ENCODE measurements around the gene NDUFV3. TPM values are rescaled to one million over a fixed set of nuclear protein-coding genes. Genes with fewer than 3 reads are reported as not detected.

Gene NDUFV3
- polyA plus RNA-seq, 1 donor (not counting 4 experiments of a cell fraction or from before 2014, with no cell fraction given) = 28.9 TPM

DNA sequence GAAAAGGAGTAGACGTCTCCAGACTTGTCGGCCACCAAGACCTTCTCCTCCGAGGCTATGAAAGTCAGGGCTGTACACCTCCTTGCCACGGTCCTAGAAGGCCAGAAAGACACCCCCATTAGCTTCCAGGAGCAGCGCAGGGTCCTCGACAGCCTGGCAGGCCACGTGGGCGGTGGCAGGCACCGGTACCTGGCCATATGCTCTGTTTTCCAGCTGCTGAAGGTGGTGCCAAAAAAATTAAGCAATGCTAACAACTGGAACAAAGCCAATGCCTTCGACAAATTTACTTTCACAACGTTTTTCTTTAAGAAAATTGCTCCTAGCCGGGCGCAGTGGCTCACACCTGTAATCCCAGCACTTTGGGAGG lies 29.6 kb upstream of the NDUFV3 start:
- no peak overlapping the region for H3K27ac ChIP-seq (ENCODE audit: control insufficient read depth, insufficient read depth, low read length)

DNA sequence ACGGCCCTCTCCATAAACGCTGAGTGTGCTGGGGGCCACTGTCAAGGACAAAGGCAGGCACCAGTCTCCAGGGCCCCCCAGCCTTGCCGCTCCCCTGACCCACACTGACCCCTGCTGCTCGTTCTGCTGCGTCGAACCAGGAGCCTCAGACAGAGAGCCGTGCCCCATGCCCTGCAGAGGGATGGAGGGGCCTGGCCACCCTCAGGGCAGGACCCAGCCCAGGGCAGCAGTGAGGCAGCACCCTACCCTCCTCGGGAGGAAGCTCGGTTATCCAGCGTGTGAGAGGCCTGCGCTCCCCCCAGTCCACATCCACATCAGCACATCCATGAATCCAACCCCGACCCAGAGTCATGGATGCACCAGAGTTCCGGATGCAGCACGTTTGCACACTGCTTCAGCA lies 28.8 kb upstream of the NDUFV3 start:
- no peak overlapping the region for H3K27ac ChIP-seq (ENCODE audit: control insufficient read depth, insufficient read depth, low read length)
- FAIRE-seq = no peak
- dilution Hi-C loops (cut with MboI; ENCODE audit: extremely low pct_ligation_motif_present, low sequenced_read_pairs) = no loop called here
- no peaks in the 10 kb centered on the region for H3K27me3 ChIP-seq (ENCODE audit: control insufficient read depth, extremely low read depth, insufficient read depth, low read length)
- no peak overlapping the region for H2AFZ ChIP-seq (ENCODE audit: control insufficient read depth, low read length)
- no peak for DNase-seq (ENCODE audit: low read depth, low spot score)
- no peak for TF ChIP-seq EZH2 (IDR thresholded peaks at IDR 0.05; ENCODE audit: low read length)
- TF ChIP-seq, protein P1, sequence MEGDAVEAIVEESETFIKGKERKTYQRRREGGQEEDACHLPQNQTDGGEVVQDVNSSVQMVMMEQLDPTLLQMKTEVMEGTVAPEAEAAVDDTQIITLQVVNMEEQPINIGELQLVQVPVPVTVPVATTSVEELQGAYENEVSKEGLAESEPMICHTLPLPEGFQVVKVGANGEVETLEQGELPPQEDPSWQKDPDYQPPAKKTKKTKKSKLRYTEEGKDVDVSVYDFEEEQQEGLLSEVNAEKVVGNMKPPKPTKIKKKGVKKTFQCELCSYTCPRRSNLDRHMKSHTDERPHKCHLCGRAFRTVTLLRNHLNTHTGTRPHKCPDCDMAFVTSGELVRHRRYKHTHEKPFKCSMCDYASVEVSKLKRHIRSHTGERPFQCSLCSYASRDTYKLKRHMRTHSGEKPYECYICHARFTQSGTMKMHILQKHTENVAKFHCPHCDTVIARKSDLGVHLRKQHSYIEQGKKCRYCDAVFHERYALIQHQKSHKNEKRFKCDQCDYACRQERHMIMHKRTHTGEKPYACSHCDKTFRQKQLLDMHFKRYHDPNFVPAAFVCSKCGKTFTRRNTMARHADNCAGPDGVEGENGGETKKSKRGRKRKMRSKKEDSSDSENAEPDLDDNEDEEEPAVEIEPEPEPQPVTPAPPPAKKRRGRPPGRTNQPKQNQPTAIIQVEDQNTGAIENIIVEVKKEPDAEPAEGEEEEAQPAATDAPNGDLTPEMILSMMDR (optimal IDR thresholded peaks at IDR 0.05 in 1 of 3, IDR thresholded peaks at IDR 0.05 in 1 of 3, conservative IDR thresholded peaks at IDR 0.05 in 1 of 3; ENCODE audit: extremely low read depth in 1 of 3, insufficient read depth in 2 of 3, low read length in 3 of 3) = no peak
- no peaks in the 10 kb centered on the region for H3K4me1 ChIP-seq (ENCODE audit: control insufficient read depth, extremely low read depth, insufficient read depth, low read length)
- no peaks in the 10 kb centered on the region for H3K9me3 ChIP-seq (ENCODE audit: control insufficient read depth, low read depth, low read length)
- peaks cover 51 to 61% of the 10 kb centered on the region in 2 experiments for H3K36me3 ChIP-seq (ENCODE audit: control insufficient read depth in 2 of 2, extremely low read depth in 1 of 2, insufficient read depth in 2 of 2, low read length in 2 of 2)
- no peak overlapping the region for H3K4me3 ChIP-seq (ENCODE audit: control insufficient read depth in 2 of 3, extremely low read depth in 1 of 3, insufficient read depth in 2 of 3, low read depth in 1 of 3, low read length in 3 of 3)
- no peak overlapping the region for H3K4me2 ChIP-seq (ENCODE audit: control insufficient read depth, extremely low read depth, insufficient read depth, low read depth, low read length)
- no peak overlapping the region for H3K9ac ChIP-seq (ENCODE audit: control insufficient read depth, extremely low read depth, insufficient read depth, low read length)
- H4K20me1 ChIP-seq (ENCODE audit: control insufficient read depth, extremely low read depth, insufficient read depth, low read length) = peaks cover 47% of the 10 kb centered on the region
- H3K79me2 ChIP-seq (ENCODE audit: control insufficient read depth, insufficient read depth, low read length) = peaks cover 92% of the 10 kb centered on the region
- no peaks in the 10 kb centered on the region for H3K9me1 ChIP-seq (ENCODE audit: control insufficient read depth, extremely low read depth, insufficient read depth, low read length)

More for the DNA sequence above, 29.6 kb upstream of the NDUFV3 start:
- Histone ChIP-seq H3K36me3 (ENCODE audit: control insufficient read depth in 2 of 2, extremely low read depth in 1 of 2, insufficient read depth in 2 of 2, low read length in 2 of 2) (peaks cover 49 to 61% of the 10 kb centered on the region in 2 experiments), H3K4me1 (ENCODE audit: control insufficient read depth, extremely low read depth, insufficient read depth, low read length) (no peaks in the 10 kb centered on the region), H3K9ac (ENCODE audit: control insufficient read depth, extremely low read depth, insufficient read depth, low read length) (no peak overlapping the region), H3K9me1 (ENCODE audit: control insufficient read depth, extremely low read depth, insufficient read depth, low read length) (no peaks in the 10 kb centered on the region), H3K4me3 (ENCODE audit: control insufficient read depth in 2 of 3, extremely low read depth in 1 of 3, insufficient read depth in 2 of 3, low read depth in 1 of 3, low read length in 3 of 3) (no peak overlapping the region), H4K20me1 (ENCODE audit: control insufficient read depth, extremely low read depth, insufficient read depth, low read length) (peaks cover 49% of the 10 kb centered on the region), H3K4me2 (ENCODE audit: control insufficient read depth, extremely low read depth, insufficient read depth, low read depth, low read length) (no peak overlapping the region), H3K9me3 (ENCODE audit: control insufficient read depth, low read depth, low read length) (no peaks in the 10 kb centered on the region), H2AFZ (ENCODE audit: control insufficient read depth, low read length) (no peak overlapping the region), H3K79me2 (ENCODE audit: control insufficient read depth, insufficient read depth, low read length) (peaks cover 92% of the 10 kb centered on the region), H3K27me3 (ENCODE audit: control insufficient read depth, extremely low read depth, insufficient read depth, low read length) (no peaks in the 10 kb centered on the region)
- DNase-seq (ENCODE audit: low read depth, low spot score) (no peak), FAIRE-seq (no peak)
- dilution Hi-C loops (cut with MboI; ENCODE audit: extremely low pct_ligation_motif_present, low sequenced_read_pairs) = no loop called here
- TF ChIP-seq, protein P1 (optimal IDR thresholded peaks at IDR 0.05 in 1 of 3, IDR thresholded peaks at IDR 0.05 in 1 of 3, conservative IDR thresholded peaks at IDR 0.05 in 1 of 3; ENCODE audit: extremely low read depth in 1 of 3, insufficient read depth in 2 of 3, low read length in 3 of 3) = no peak
- TF ChIP-seq EZH2 (IDR thresholded peaks at IDR 0.05; ENCODE audit: low read length) = no peak
